ENCODE measurements around the gene JARID2. TPM values are rescaled to one million over a fixed set of nuclear protein-coding genes. Genes with fewer than 3 reads are reported as not detected.

Gene JARID2
- total and polyA plus RNA-seq, 10 of the 15 experiments (the other 5 are each of a cell fraction or from before 2014, with no cell fraction given), result 4.2 to 21.6 (median 11.7) TPM

DNA sequence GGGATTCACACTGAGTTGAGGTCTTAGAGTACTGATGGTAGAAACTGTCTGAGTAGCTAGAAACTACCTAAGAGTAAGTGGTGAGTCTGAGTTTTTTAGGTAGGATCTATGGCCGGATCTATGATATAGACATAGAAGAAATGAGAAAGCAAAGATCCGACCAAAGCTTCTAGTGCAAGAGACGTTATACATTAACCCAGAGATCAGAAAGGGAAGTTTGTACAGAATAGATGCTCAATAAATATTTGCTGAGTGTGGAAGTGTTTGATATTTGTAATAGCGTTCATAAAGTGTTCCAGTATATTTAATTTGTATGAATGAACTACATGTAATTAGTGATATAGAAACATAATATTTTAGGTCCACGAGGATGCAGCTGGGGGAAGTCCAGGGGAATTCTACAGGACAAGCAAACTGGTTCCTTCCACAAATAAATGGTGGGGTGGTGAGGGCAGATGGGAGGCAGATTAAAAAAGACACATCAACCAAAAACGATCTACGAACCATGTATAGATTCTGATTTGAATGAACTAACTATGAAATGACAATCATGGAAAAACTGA lies 31.9 kb upstream of the JARID2 start (continued):
- no peak for TF ChIP-seq KDM1A (IDR thresholded peaks at IDR 0.05; ENCODE audit: borderline replicate concordance)

DNA sequence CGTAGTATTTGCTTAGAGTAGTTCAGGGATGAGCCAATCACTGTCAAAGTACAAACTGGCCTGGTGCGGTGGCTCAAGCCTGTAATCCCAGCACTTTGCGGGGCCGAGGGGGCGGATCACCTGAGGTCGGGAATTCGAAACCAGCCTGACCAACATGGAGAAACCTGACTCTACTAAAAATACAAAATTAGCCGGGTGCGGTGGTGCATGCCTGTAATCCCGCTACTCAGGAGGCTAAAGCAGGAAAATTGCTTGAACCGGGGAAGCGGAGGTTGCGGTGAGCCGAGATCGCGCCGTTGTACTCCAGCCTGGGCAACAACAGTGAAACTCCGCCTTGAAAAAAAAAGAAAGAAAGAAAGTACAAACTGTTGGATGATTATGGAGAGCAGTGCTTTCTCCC lies 27.5 kb upstream of the JARID2 start:
- no peaks in the 10 kb centered on the region for H3K36me3 ChIP-seq (ENCODE audit: control insufficient read depth in 2 of 2, insufficient read depth in 2 of 2, low read length in 1 of 2)
- no peak overlapping the region for H3K9ac ChIP-seq (ENCODE audit: control insufficient read depth, insufficient read depth, low read length)
- H4K20me1 ChIP-seq (ENCODE audit: control insufficient read depth, insufficient read depth), result no peaks in the 10 kb centered on the region; the same call in 1 of the 2 replicates
- 84% methylated on average over 12 of the region's 18 CpGs for WGBS (ENCODE audit: insufficient coverage, insufficient replicate concordance, low lambda C conversion rate, missing lambda C conversion rate)
- H2AFZ ChIP-seq (ENCODE audit: control insufficient read depth, low read depth, low read length), result no peak overlapping the region
- H3K4me1 ChIP-seq (ENCODE audit: control insufficient read depth, insufficient read depth, low read length), result no peaks in the 10 kb centered on the region
- POLR2A ChIA-PET, result no interaction called here
- no peaks in the 10 kb centered on the region for H3K79me2 ChIP-seq (ENCODE audit: control insufficient read depth, insufficient read depth, low read length)
- TF ChIP-seq, protein P1, sequence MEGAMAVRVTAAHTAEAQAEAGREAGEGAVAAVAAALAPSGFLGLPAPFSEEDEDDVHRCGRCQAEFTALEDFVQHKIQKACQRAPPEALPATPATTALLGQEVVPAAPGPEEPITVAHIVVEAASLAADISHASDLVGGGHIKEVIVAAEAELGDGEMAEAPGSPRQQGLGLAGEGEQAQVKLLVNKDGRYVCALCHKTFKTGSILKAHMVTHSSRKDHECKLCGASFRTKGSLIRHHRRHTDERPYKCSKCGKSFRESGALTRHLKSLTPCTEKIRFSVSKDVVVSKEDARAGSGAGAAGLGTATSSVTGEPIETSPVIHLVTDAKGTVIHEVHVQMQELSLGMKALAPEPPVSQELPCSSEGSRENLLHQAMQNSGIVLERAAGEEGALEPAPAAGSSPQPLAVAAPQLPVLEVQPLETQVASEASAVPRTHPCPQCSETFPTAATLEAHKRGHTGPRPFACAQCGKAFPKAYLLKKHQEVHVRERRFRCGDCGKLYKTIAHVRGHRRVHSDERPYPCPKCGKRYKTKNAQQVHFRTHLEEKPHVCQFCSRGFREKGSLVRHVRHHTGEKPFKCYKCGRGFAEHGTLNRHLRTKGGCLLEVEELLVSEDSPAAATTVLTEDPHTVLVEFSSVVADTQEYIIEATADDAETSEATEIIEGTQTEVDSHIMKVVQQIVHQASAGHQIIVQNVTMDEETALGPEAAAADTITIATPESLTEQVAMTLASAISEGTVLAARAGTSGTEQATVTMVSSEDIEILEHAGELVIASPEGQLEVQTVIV (IDR thresholded peaks at IDR 0.05; ENCODE audit: borderline replicate concordance, partially characterized antibody), result no peak
- no peak for TF ChIP-seq ZNF24 (IDR thresholded peaks at IDR 0.05)
- no peak for TF ChIP-seq BMI1 (IDR thresholded peaks at IDR 0.05; ENCODE audit: borderline replicate concordance)
- TF ChIP-seq SIN3A (IDR thresholded peaks at IDR 0.05; ENCODE audit: low read depth, low read length), result no peak
- no peak for TF ChIP-seq BHLHE40 (IDR thresholded peaks at IDR 0.05; ENCODE audit: borderline replicate concordance in 1 of 2, low read depth in 2 of 2, low read length in 1 of 2)
- no peak for TF ChIP-seq IKZF2 (IDR thresholded peaks at IDR 0.05)
- no peak for TF ChIP-seq SRF (IDR thresholded peaks at IDR 0.05; ENCODE audit: low read depth in 2 of 2, low read length in 2 of 2)
- no peak for TF ChIP-seq TAF1 (IDR thresholded peaks at IDR 0.05; ENCODE audit: borderline replicate concordance, low read depth, low read length)
- no peak for TF ChIP-seq TARDBP (IDR thresholded peaks at IDR 0.05; ENCODE audit: borderline replicate concordance)
- TF ChIP-seq MXI1 (IDR thresholded peaks at IDR 0.05; ENCODE audit: low read depth, low read length), result no peak
- TF ChIP-seq NR2C2 (IDR thresholded peaks at IDR 0.05; ENCODE audit: borderline replicate concordance, control insufficient read depth, insufficient read length, low read depth), result no peak
- TF ChIP-seq ZNF622 (IDR thresholded peaks at IDR 0.05), result no peak
- no peaks in the 10 kb centered on the region for H3K9me3 ChIP-seq (replicated peaks; ENCODE audit: control insufficient read depth, insufficient read depth, low read length)
- no peak overlapping the region for H3K27ac ChIP-seq (ENCODE audit: control insufficient read depth, insufficient read depth)
- FAIRE-seq, result no peak
- SMC1A ChIA-PET (ENCODE audit: uncharacterized antibody, unreplicated experiment), result no interaction called here
- no peaks in the 10 kb centered on the region for H3K27me3 ChIP-seq (replicated peaks in 1 of 2; ENCODE audit: control insufficient read depth in 2 of 2, insufficient read depth in 2 of 2, low read length in 1 of 2)
- H3K4me3 ChIP-seq, result no peak overlapping the region
- BruUV-seq (replicated peaks), result no TSS peak
- intact Hi-C loops (cut with micrococcal nuclease; ENCODE audit: unreplicated experiment) (no loop called here), in situ Hi-C loops (cut with MboI) (no loop called here)
- RAD21 ChIA-PET (ENCODE audit: unreplicated experiment), result no interaction called here
- CTCF ChIA-PET, result no interaction called here
- H3K4me2 ChIP-seq (ENCODE audit: control insufficient read depth, insufficient read depth), result no peak overlapping the region
- ATAC-seq, result no peak
- DNase-seq (ENCODE audit: low read depth, low spot score), result no peak
